IMR-90 (cell line): ENCODE data around the gene SARDH. TPM values are rescaled to one million over a fixed set of nuclear protein-coding genes. Genes with fewer than 3 reads are reported as not detected.

ENCODE experiments used
- ATAC-seq: fragments of 200-7000 bp; cut with Tn5 transposase; 2 replicates; pipeline ENCODE4 v1.9.1; 2020; ENCODE audit warnings: low read depth, mild to moderate bottlenecking, moderate library complexity
- BruUV-seq: library from RNA; stranded (reverse); fragments of 400-500 nt; replicated peaks from 2 replicates; lab custom pipeline; 2021; lab: Mats Ljungman, UMichigan
- CTCF ChIA-PET: fragments of 300-600 bp; formaldehyde crosslinking; extraction: SDS; loops from one replicate; lab custom pipeline; 2021; ENCODE audit warnings: antibody characterized with exemption; lab: Yijun Ruan, JAX
- POLR2A ChIA-PET: fragments of 300-600 bp; sonication (Branson Sonifier 250); formaldehyde crosslinking; loops from one replicate; lab custom pipeline; 2022; ENCODE audit warnings: antibody characterized with exemption; ENCODE audit not compliant: unreplicated experiment; lab: Charles Lee
- DNase-seq: peaks from one replicate; pipeline ENCODE4 v3.0.0; 2013
- H2AFZ ChIP-seq: replicated peaks from 2 replicates; pipeline ENCODE3; 2013; ENCODE audit warnings: low read length, mild to moderate bottlenecking; ENCODE audit not compliant: poor library complexity
- H2AK5ac ChIP-seq: 2 replicates; pipeline ENCODE4 v1.6.1; 2013; ENCODE audit warnings: low read depth, low read length, inconsistent platforms
- H2AK9ac ChIP-seq: replicated peaks from 2 replicates; pipeline ENCODE3; 2013; ENCODE audit warnings: mild to moderate bottlenecking, low read depth, low read length, moderate library complexity; ENCODE audit not compliant: poor library complexity
- H2BK120ac ChIP-seq: 2 replicates; pipeline ENCODE4 v1.6.1; 2013; ENCODE audit warnings: low read depth, low read length, inconsistent platforms
- H2BK15ac ChIP-seq: 3 replicates; pipeline ENCODE4 v1.6.1; 2013; ENCODE audit warnings: low read depth, low read length, inconsistent platforms
- H2BK20ac ChIP-seq: 2 replicates; pipeline ENCODE4 v1.6.1; 2013; ENCODE audit warnings: low read depth, mild to moderate bottlenecking, inconsistent platforms, low read length, moderate library complexity
- H2BK5ac ChIP-seq: 2 replicates; pipeline ENCODE4 v1.6.1; 2013; ENCODE audit warnings: mild to moderate bottlenecking, low read depth, low read length, inconsistent platforms; ENCODE audit not compliant: poor library complexity, severe bottlenecking
- H3K14ac ChIP-seq: replicated peaks from 2 replicates; pipeline ENCODE4 v1.6.1; 2013; ENCODE audit warnings: low read depth, low read length, inconsistent platforms
- H3K18ac ChIP-seq: 2 replicates; pipeline ENCODE4 v1.6.1; 2013; ENCODE audit warnings: low read depth, low read length, control low read depth
- H3K23ac ChIP-seq: 2 replicates; pipeline ENCODE4 v1.6.1; 2013; ENCODE audit warnings: low read depth, low read length, inconsistent platforms
- H3K27ac ChIP-seq: 2 replicates; pipeline ENCODE4 v1.5.1; 2013; ENCODE audit warnings: mild to moderate bottlenecking, control low read depth, low read length; ENCODE audit not compliant: insufficient read depth
- H3K27me3 ChIP-seq: 2 replicates; pipeline ENCODE4 v1.6.1; 2013; ENCODE audit warnings: low read length; ENCODE audit not compliant: control insufficient read depth, insufficient read depth
- H3K36me3 ChIP-seq: 2 replicates; pipeline ENCODE4 v1.6.1; 2013; ENCODE audit warnings: low read length, mixed read lengths; ENCODE audit not compliant: control insufficient read depth, insufficient read depth
- H3K4ac ChIP-seq: 2 replicates; pipeline ENCODE4 v1.6.1; 2013; ENCODE audit warnings: low read depth, low read length, inconsistent platforms
- H3K4me1 ChIP-seq: 2 replicates; pipeline ENCODE4 v1.6.1; 2013; ENCODE audit warnings: low read length, mixed read lengths; ENCODE audit not compliant: control insufficient read depth, insufficient read depth
- H3K4me2 ChIP-seq: 2 replicates; pipeline ENCODE4 v1.6.1; 2013; ENCODE audit warnings: low read depth, mild to moderate bottlenecking, control low read depth, low read length, moderate library complexity
- H3K4me3 ChIP-seq: 2 replicates; pipeline ENCODE4 v1.5.1; 2013; ENCODE audit warnings: low read depth, mild to moderate bottlenecking, control low read depth, low read length, moderate library complexity; ENCODE audit not compliant: insufficient read depth
- H3K56ac ChIP-seq: 2 replicates; pipeline ENCODE4 v1.6.1; 2013; ENCODE audit warnings: low read length, inconsistent platforms; ENCODE audit not compliant: insufficient read depth; ENCODE audit errors: extremely low read depth
- H3K79me1 ChIP-seq, 2 experiments: 2 replicates each; pipeline ENCODE4 v1.6.1; 2013; ENCODE audit warnings: low read length in 2 of 2, inconsistent platforms in 1 of 2, low read depth in 1 of 2
- H3K9ac ChIP-seq: 2 replicates; pipeline ENCODE4 v1.6.1; 2013; ENCODE audit warnings: low read depth, low read length, control low read depth
- H3K9me1 ChIP-seq: 2 replicates; pipeline ENCODE4 v1.6.1; 2013; ENCODE audit warnings: low read length, inconsistent platforms; ENCODE audit not compliant: insufficient read depth
- H3K9me3 ChIP-seq: 2 replicates; pipeline ENCODE4 v1.6.1; 2013; ENCODE audit warnings: low read length; ENCODE audit not compliant: control insufficient read depth, insufficient read depth
- H4K20me1 ChIP-seq: 2 replicates; pipeline ENCODE4 v1.6.1; 2013; ENCODE audit warnings: low read length, inconsistent platforms; ENCODE audit not compliant: insufficient read depth
- H4K5ac ChIP-seq: 2 replicates; pipeline ENCODE4 v1.6.1; 2013; ENCODE audit warnings: mild to moderate bottlenecking, low read depth, low read length, control low read depth
- H4K8ac ChIP-seq, 2 experiments: 2 replicates each; pipeline ENCODE4 v1.6.1; 2013; ENCODE audit warnings: low read depth in 2 of 2, low read length in 2 of 2, control low read depth in 1 of 2, inconsistent platforms in 1 of 2
- H4K91ac ChIP-seq: 2 replicates; pipeline ENCODE4 v1.6.1; 2013; ENCODE audit warnings: low read depth, low read length, inconsistent platforms; ENCODE audit not compliant: insufficient read depth
- BHLHE40 ChIP-seq: fragments of 150-350 bp; IDR thresholded peaks from 2 replicates; pipeline ENCODE4 v1.6.1; 2016; ENCODE audit warnings: mild to moderate bottlenecking, low read depth, low read length
- CEBPB ChIP-seq: IDR thresholded peaks from 2 replicates; pipeline ENCODE4 v1.6.1; 2012; ENCODE audit warnings: low read depth, low read length, improper control_type of control experiment
- CTCF ChIP-seq: conservative IDR thresholded peaks from 2 replicates; pipeline ENCODE4 v1.5.1; 2012; ENCODE audit warnings: mild to moderate bottlenecking, low read depth, low read length, improper control_type of control experiment
- ELK1 ChIP-seq: fragments of 150-350 bp; IDR thresholded peaks from 2 replicates; pipeline ENCODE4 v1.6.1; 2016; ENCODE audit warnings: low read depth, mild to moderate bottlenecking, low read length, moderate library complexity, borderline replicate concordance
- MAFK ChIP-seq: IDR thresholded peaks from 2 replicates; pipeline ENCODE4 v1.6.1; 2012; ENCODE audit warnings: low read depth, low read length, improper control_type of control experiment
- MAZ ChIP-seq: IDR thresholded peaks from 2 replicates; pipeline ENCODE4 v1.6.1; 2012; ENCODE audit warnings: low read depth, mild to moderate bottlenecking, low read length, improper control_type of control experiment, moderate library complexity, borderline replicate concordance
- NFE2L2 ChIP-seq: fragments of 150-350 bp; IDR thresholded peaks from 2 replicates; pipeline ENCODE4 v1.6.1; 2016; ENCODE audit warnings: low read depth, mild to moderate bottlenecking, low read length
- RCOR1 ChIP-seq: IDR thresholded peaks from 2 replicates; pipeline ENCODE4 v1.6.1; 2012; ENCODE audit warnings: mild to moderate bottlenecking, low read length, improper control_type of control experiment; ENCODE audit not compliant: insufficient replicate concordance
- SMC3 ChIP-seq: fragments of 150-350 bp; IDR thresholded peaks from 2 replicates; pipeline ENCODE4 v1.6.1; 2016; ENCODE audit warnings: low read depth, mild to moderate bottlenecking, antibody characterized with exemption, low read length, moderate library complexity
- WGBS, 2 experiments: methylation state at CpG; one replicate each; pipeline versions ENCODE4 v1.1.5 to v1.1.7; 2013; ENCODE audit warnings: missing lambda C conversion rate in 2 of 2; ENCODE audit not compliant: insufficient read length in 1 of 2; ENCODE audit errors: extremely low coverage in 2 of 2; 5-methylcytosine and 5-hydroxymethylcytosine counted together
- dilution Hi-C: fragments of 300-500 bp; cut with HindIII; formaldehyde crosslinking; loops from one replicate; pipeline ENCODE4 v1.14.3; 2018; ENCODE audit warnings: low sequenced_read_pairs; ENCODE audit not compliant: unreplicated experiment
- in situ Hi-C: fragments of 300-500 bp; cut with MboI; formaldehyde crosslinking; loops from 3 replicates; pipeline ENCODE4 v1.14.3; 2019; ENCODE audit warnings: low sequenced_read_pairs, inconsistent platforms, mixed read lengths
- intact Hi-C: fragments of 100-400 bp; cut with micrococcal nuclease; formaldehyde crosslinking; loops from 2 replicates; pipeline ENCODE4 v1.10.0; 2022
- polyA plus RNA-seq, 3 experiments: library from polyadenylated mRNA; depleted of rRNA; stranded (reverse); fragments of >200 nt; gene quantifications; 2 replicates each; pipeline ENCODE4 v1.2.3, GENCODE V29; 2012; ENCODE audit warnings: low replicate concordance in 1 of 3
- total RNA-seq: library from RNA; depleted of rRNA; stranded (reverse); fragments of >200 nt; gene quantifications from 2 replicates; pipeline ENCODE4 v1.2.3, GENCODE V29; 2012

SARDH gene
- total and polyA plus RNA-seq, 2 of the 4 experiments (the other 2 are of a cell fraction) = 5.0 to 7.5 TPM

- Histone ChIP-seq H4K5ac (no peak overlapping the region), H3K9me3 (no peaks in the 10 kb centered on the region), H2BK15ac (no peak overlapping the region), H2AK9ac (no peak overlapping the region), H3K27ac (no peak overlapping the region), H3K56ac (no peak overlapping the region), H2BK20ac (no peak overlapping the region), H3K4me1 (peaks cover 3% of the 10 kb centered on the region; the same call in 1 of the 2 replicates), H3K27me3 (no peaks in the 10 kb centered on the region), H4K8ac (no peak overlapping the region), H3K18ac (no peak overlapping the region), H4K91ac (no peak overlapping the region), H3K36me3 (peaks cover 54% of the 10 kb centered on the region), H3K23ac (no peak overlapping the region), H3K79me1 (no peaks in the 10 kb centered on the region; a peak in 1 of 4 replicates), H2BK5ac (no peak overlapping the region), H2BK120ac (no peak overlapping the region), H3K14ac (no peak overlapping the region), H3K9ac (no peak overlapping the region), H2AK5ac (no peak overlapping the region), H3K4me3 (no peak overlapping the region), H3K4ac (no peak overlapping the region), H2AFZ (no peak overlapping the region), H4K20me1 (peaks cover 8% of the 10 kb centered on the region; the same call in 1 of the 2 replicates), H3K9me1 (no peaks in the 10 kb centered on the region; the same call in 1 of the 2 replicates), H3K4me2 (no peak overlapping the region)
- dilution Hi-C loops (loop anchor here (25.0 kb wide), 1 partner anchor 235 kb away; no protein-coding TSS in a partner anchor), in situ Hi-C loops (loop anchor here (25.0 kb wide), 1 partner anchor 360 kb away; the partner anchor contains the start of gene WDR5), intact Hi-C loops (no loop called here)
- TF ChIP-seq RCOR1 (no peak), MAFK (no peak), CTCF (no peak), SMC3 (no peak), MAZ (no peak), NFE2L2 (no peak), CEBPB (no peak), ELK1 (no peak), BHLHE40 (no peak)
- BruUV-seq = no TSS peak
- WGBS, 2 experiments = 100% methylated on average over 4 of the region's 15 CpGs; no CpG with 5 or more reads in 1 of the 2 experiments
- ChIA-PET POLR2A (no interaction called here), CTCF (interaction anchor here (0.9 kb wide), 1 partner anchor 217 kb away, joined by 3 read pairs; no protein-coding TSS in a partner anchor)
- DNase-seq (no peak), ATAC-seq (no peak)
Measured at GRCh38 chr9:133777068-133777791, 39.1 kb upstream of the SARDH start.
